HepG2 (cell line): ENCODE measurements around the gene CELSR3. TPM values are rescaled to one million over a fixed set of nuclear protein-coding genes. Genes with fewer than 3 reads are reported as not detected.

Experiments
- ADNP ChIP-seq: sonication (generic); formaldehyde crosslinking; IDR thresholded peaks from 2 replicates; pipeline ENCODE4 v1.4.0; 2020; ENCODE audit warnings: missing genetic modification reagents
- ATM ChIP-seq: fragments of 450-650 bp; IDR thresholded peaks from 2 replicates; pipeline ENCODE4 v1.7.1; 2017; ENCODE audit warnings: mild to moderate bottlenecking, borderline replicate concordance
- EHMT2 ChIP-seq: fragments of 200-600 bp; sonication (generic); IDR thresholded peaks from 2 replicates; pipeline ENCODE4 v1.7.0; 2017; ENCODE audit warnings: antibody characterized with exemption, low read depth, low read length, borderline replicate concordance
- FOXC1 ChIP-seq: sonication (generic); formaldehyde crosslinking; IDR thresholded peaks from 2 replicates; pipeline ENCODE4 v1.8.0; 2022; ENCODE audit warnings: mild to moderate bottlenecking, missing genetic modification reagents, borderline replicate concordance
- HNRNPUL1 ChIP-seq: fragments of 200-400 bp; formaldehyde crosslinking; IDR thresholded peaks from 2 replicates; pipeline ENCODE4 v1.6.1; 2017; ENCODE audit warnings: low read depth, mild to moderate bottlenecking, low read length, moderate library complexity
- MATR3 ChIP-seq: sonication (generic); formaldehyde crosslinking; IDR thresholded peaks from 2 replicates; pipeline ENCODE4 v1.4.0; 2020; ENCODE audit warnings: missing genetic modification reagents
- MEIS1 ChIP-seq: sonication (generic); formaldehyde crosslinking; IDR thresholded peaks from 2 replicates; pipeline ENCODE4 v1.9.0; 2021; ENCODE audit warnings: mild to moderate bottlenecking, missing genetic modification reagents, moderate library complexity, borderline replicate concordance
- MIXL1 ChIP-seq: IDR thresholded peaks from 2 replicates; pipeline ENCODE4 v1.6.1; 2016
- NFYC ChIP-seq: IDR thresholded peaks from 2 replicates; pipeline ENCODE4 v1.6.1; 2016; ENCODE audit warnings: missing genetic modification reagents, missing compliant biosample characterization
- POGZ ChIP-seq: sonication (generic); formaldehyde crosslinking; IDR thresholded peaks from 2 replicates; pipeline ENCODE4 v1.4.0; 2020; ENCODE audit warnings: mild to moderate bottlenecking, missing genetic modification reagents
- RARG ChIP-seq: sonication (generic); formaldehyde crosslinking; IDR thresholded peaks from 2 replicates; pipeline ENCODE4 v1.4.0; 2020; ENCODE audit warnings: low read depth, mild to moderate bottlenecking, missing genetic modification reagents
- SMAD1 ChIP-seq: sonication (generic); formaldehyde crosslinking; IDR thresholded peaks from 2 replicates; pipeline ENCODE4 v1.4.0; 2020; ENCODE audit warnings: missing genetic modification reagents, low read depth, mild to moderate bottlenecking, borderline replicate concordance
- TOPORS ChIP-seq: sonication (generic); formaldehyde crosslinking; IDR thresholded peaks from 2 replicates; pipeline ENCODE4 v1.8.0; 2023; ENCODE audit warnings: mild to moderate bottlenecking, missing genetic modification reagents
- ZMAT3 ChIP-seq: sonication (generic); formaldehyde crosslinking; conservative IDR thresholded peaks from 2 replicates; pipeline ENCODE4 v1.7.0; 2021; ENCODE audit warnings: missing genetic modification reagents
- ZMYM4 ChIP-seq: sonication (generic); formaldehyde crosslinking; IDR thresholded peaks from 2 replicates; pipeline ENCODE4 v1.8.1; 2023; ENCODE audit warnings: mild to moderate bottlenecking, missing genetic modification reagents
- ZNF430 ChIP-seq: sonication (generic); formaldehyde crosslinking; IDR thresholded peaks from 2 replicates; pipeline ENCODE4 v1.9.0; 2021; ENCODE audit warnings: mild to moderate bottlenecking, missing genetic modification reagents
- ZNF737 ChIP-seq: sonication (generic); formaldehyde crosslinking; IDR thresholded peaks from 2 replicates; pipeline ENCODE4 v1.5.0; 2020; ENCODE audit warnings: missing genetic modification reagents, mild to moderate bottlenecking, borderline replicate concordance
- ZNF746 ChIP-seq: sonication (generic); formaldehyde crosslinking; IDR thresholded peaks from 2 replicates; pipeline ENCODE4 v1.8.0; 2022; ENCODE audit warnings: mild to moderate bottlenecking, missing genetic modification reagents
- polyA plus RNA-seq, 8 experiments: library from polyadenylated mRNA; depleted of rRNA in 3 of 8; stranded (reverse) in 7 of 8; unstranded in 1 of 8; fragments of >200 nt; fragmentation: Illumina TruSeq in 4 of 8; extraction: Trizol in 4 of 8; gene quantifications; 2 replicates each; pipeline versions ENCODE4 v1.2.1 to v1.2.3, GENCODE V29; 2011 to 2016; ENCODE audit warnings: low read depth in 4 of 8, missing spikeins in 1 of 8, mixed read lengths in 1 of 8; ENCODE audit not compliant: insufficient read depth in 1 of 8
- total RNA-seq, 5 experiments: library from RNA; depleted of rRNA; stranded (reverse); fragments of >200 nt; fragmentation: Illumina TruSeq; extraction: Trizol; gene quantifications; 2 replicates each; pipeline ENCODE4 v1.2.3, GENCODE V29; 2016; ENCODE audit warnings: low read depth in 1 of 5
- TF ChIP-seq, protein P1 (sequence below): sonication (generic); formaldehyde crosslinking; IDR thresholded peaks from 2 replicates; pipeline ENCODE4 v1.4.0; 2020; ENCODE audit warnings: missing genetic modification reagents, borderline replicate concordance
- TF ChIP-seq, protein P2 (sequence below): sonication (generic); formaldehyde crosslinking; IDR thresholded peaks from 2 replicates; pipeline ENCODE4 v1.5.0; 2020; ENCODE audit warnings: missing genetic modification reagents
- TF ChIP-seq, protein P3 (sequence below): sonication (generic); formaldehyde crosslinking; IDR thresholded peaks from 2 replicates; pipeline ENCODE4 v1.4.0; 2020; ENCODE audit warnings: missing genetic modification reagents

Gene CELSR3
- total and polyA plus RNA-seq, 2 of the 13 experiments (the other 11 are each of a cell fraction or from before 2014, with no cell fraction given), result 5.4 to 6.7 TPM

DNA sequence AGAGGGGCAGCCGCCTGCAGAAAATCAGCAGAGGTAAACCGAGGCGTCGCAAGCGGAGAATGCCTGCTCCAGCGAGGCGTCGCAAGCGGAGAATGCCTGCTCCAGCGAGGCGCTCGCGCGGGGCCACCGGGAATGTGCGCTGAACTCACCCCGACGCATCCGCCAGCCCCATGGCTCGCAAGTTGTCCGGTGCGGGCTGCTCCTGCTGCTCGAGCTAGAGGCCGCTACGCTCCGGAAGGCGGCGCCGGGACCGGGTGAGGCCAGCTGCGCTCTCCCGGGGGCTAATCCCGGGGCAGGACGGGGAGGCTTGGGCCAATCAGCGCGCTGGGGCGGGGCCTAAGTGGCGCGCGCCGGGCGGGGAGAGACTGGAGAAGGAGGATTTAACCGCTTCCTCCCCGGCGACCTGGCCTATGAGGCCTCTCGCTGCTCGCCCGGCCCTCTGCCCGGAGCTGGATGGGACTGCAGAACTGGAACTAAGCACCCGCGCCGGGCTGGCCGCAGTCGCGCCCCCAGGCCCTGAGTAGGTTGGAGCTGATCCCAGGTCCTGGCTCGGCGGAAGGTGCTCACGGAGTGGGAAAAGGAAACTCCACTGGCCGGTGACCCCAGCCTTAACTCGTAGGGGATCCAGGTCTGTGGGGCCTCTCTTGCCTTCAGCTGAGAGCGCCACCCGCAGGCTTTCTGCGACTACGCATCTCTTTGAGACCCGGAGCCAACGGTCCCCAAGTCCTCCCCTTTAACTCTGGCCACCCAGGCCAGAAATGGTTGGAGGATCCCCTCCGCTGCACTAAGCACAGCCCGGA lies 27.3 kb downstream of the CELSR3 start, which contains the start of gene SLC26A6 (continued):
- TF ChIP-seq, protein P1, sequence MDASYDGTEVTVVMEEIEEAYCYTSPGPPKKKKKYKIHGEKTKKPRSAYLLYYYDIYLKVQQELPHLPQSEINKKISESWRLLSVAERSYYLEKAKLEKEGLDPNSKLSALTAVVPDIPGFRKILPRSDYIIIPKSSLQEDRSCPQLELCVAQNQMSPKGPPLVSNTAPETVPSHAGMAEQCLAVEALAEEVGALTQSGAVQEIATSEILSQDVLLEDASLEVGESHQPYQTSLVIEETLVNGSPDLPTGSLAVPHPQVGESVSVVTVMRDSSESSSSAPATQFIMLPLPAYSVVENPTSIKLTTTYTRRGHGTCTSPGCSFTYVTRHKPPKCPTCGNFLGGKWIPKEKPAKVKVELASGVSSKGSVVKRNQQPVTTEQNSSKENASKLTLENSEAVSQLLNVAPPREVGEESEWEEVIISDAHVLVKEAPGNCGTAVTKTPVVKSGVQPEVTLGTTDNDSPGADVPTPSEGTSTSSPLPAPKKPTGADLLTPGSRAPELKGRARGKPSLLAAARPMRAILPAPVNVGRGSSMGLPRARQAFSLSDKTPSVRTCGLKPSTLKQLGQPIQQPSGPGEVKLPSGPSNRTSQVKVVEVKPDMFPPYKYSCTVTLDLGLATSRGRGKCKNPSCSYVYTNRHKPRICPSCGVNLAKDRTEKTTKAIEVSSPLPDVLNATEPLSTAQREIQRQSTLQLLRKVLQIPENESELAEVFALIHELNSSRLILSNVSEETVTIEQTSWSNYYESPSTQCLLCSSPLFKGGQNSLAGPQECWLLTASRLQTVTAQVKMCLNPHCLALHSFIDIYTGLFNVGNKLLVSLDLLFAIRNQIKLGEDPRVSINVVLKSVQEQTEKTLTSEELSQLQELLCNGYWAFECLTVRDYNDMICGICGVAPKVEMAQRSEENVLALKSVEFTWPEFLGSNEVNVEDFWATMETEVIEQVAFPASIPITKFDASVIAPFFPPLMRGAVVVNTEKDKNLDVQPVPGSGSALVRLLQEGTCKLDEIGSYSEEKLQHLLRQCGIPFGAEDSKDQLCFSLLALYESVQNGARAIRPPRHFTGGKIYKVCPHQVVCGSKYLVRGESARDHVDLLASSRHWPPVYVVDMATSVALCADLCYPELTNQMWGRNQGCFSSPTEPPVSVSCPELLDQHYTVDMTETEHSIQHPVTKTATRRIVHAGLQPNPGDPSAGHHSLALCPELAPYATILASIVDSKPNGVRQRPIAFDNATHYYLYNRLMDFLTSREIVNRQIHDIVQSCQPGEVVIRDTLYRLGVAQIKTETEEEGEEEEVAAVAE (CRISPR knock-in tag), result 0 out of 2 replicates have a peak, but pooled peaks have one; percentile 39
- TF ChIP-seq ATM (no peak), HNRNPUL1 (no peak), MEIS1 (no peak; the same call in 1 of the 2 replicates), NFYC (CRISPR knock-in tag) (peak; percentile 89), ZNF737 (CRISPR knock-in tag) (no peak), ZNF746 (CRISPR knock-in tag) (no peak), FOXC1 (no peak; the same call in 1 of the 2 replicates), ZMAT3 (CRISPR knock-in tag) (0 out of 2 replicates have a peak, but pooled peaks have one; percentile 27), RARG (CRISPR knock-in tag) (no peak), ZMYM4 (peak; percentile 79), ZNF430 (CRISPR knock-in tag) (peak; percentile 85), EHMT2 (no peak), TOPORS (CRISPR knock-in tag) (no peak; the same call in 1 of the 2 replicates), SMAD1 (CRISPR knock-in tag) (peak; percentile 91; the same call in 1 of the 2 replicates), POGZ (CRISPR knock-in tag) (no peak), ADNP (CRISPR knock-in tag) (peak; percentile 38), MATR3 (CRISPR knock-in tag) (no peak), MIXL1 (CRISPR knock-in tag) (no peak)
- TF ChIP-seq, protein P2, sequence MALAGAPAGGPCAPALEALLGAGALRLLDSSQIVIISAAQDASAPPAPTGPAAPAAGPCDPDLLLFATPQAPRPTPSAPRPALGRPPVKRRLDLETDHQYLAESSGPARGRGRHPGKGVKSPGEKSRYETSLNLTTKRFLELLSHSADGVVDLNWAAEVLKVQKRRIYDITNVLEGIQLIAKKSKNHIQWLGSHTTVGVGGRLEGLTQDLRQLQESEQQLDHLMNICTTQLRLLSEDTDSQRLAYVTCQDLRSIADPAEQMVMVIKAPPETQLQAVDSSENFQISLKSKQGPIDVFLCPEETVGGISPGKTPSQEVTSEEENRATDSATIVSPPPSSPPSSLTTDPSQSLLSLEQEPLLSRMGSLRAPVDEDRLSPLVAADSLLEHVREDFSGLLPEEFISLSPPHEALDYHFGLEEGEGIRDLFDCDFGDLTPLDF (CRISPR knock-in tag), result peak; percentile 93
- TF ChIP-seq, protein P3, sequence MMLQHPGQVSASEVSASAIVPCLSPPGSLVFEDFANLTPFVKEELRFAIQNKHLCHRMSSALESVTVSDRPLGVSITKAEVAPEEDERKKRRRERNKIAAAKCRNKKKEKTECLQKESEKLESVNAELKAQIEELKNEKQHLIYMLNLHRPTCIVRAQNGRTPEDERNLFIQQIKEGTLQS (CRISPR knock-in tag), result 0 out of 2 replicates have a peak, but pooled peaks have one; percentile 10
